Measurements from ENCODE around the gene PTH2R.
"Not testable (repeated sequence)": the region's sequence is repeated elsewhere in the genome, so short reads cannot be mapped to it uniquely, and the experiment has no call there.

Gene PTH2R

GRCh38 chr2:208525165-208525564 is 118.6 kb downstream of the PTH2R start:
- H3K9me3 ChIP-seq (ENCODE audit: control insufficient read depth, insufficient read depth, low read length); H3K9ac ChIP-seq (ENCODE audit: low read depth, low read length); H3K36me3 ChIP-seq (ENCODE audit: insufficient read depth, low read length): not testable (repeated sequence)

GRCh38 chr2:208529796-208530195 is 123.2 kb downstream of the PTH2R start:
- H3K9me3 ChIP-seq (ENCODE audit: control insufficient read depth, insufficient read depth, low read length): peaks cover 8% of the 10 kb centered on the region
- H3K9ac ChIP-seq (ENCODE audit: low read depth, low read length): no peak overlapping the region
- 0 out of 2 replicates have a peak, but pooled peaks cover 2% of the 10 kb centered on the region for H3K4me1 ChIP-seq (ENCODE audit: insufficient read depth, low read length)
- no peaks in the 10 kb centered on the region for H3K36me3 ChIP-seq (ENCODE audit: insufficient read depth, low read length)

More at GRCh38 chr2:208525165-208525564, 118.6 kb downstream of the PTH2R start:
- not testable (repeated sequence) for H3K4me1 ChIP-seq (ENCODE audit: insufficient read depth, low read length)

GRCh38 chr2:208531361-208531760 is 124.8 kb downstream of the PTH2R start:
- H3K4me1 ChIP-seq (ENCODE audit: insufficient read depth, low read length): 0 out of 2 replicates have a peak, but pooled peaks cover 2% of the 10 kb centered on the region

GRCh38 chr2:208535578-208535977 is 129.0 kb downstream of the PTH2R start:
- not testable (repeated sequence) for H3K9me3 ChIP-seq (ENCODE audit: control insufficient read depth, insufficient read depth, low read length); H3K4me1 ChIP-seq (ENCODE audit: insufficient read depth, low read length); H3K9ac ChIP-seq (ENCODE audit: low read depth, low read length); H3K36me3 ChIP-seq (ENCODE audit: insufficient read depth, low read length)

More at GRCh38 chr2:208531361-208531760, 124.8 kb downstream of the PTH2R start:
- H3K9ac ChIP-seq (ENCODE audit: low read depth, low read length): no peak overlapping the region
- peaks cover 12% of the 10 kb centered on the region for H3K9me3 ChIP-seq (ENCODE audit: control insufficient read depth, insufficient read depth, low read length)
- H3K36me3 ChIP-seq (ENCODE audit: insufficient read depth, low read length): no peaks in the 10 kb centered on the region

GRCh38 chr2:208541461-208541988 is 134.9 kb downstream of the PTH2R start:
- H3K36me3 ChIP-seq (ENCODE audit: insufficient read depth, low read length): no peaks in the 10 kb centered on the region
- no peak overlapping the region for H3K9ac ChIP-seq (ENCODE audit: low read depth, low read length)
- H3K4me1 ChIP-seq (ENCODE audit: insufficient read depth, low read length): peaks cover 5% of the 10 kb centered on the region; the same call in 1 of the 2 replicates
- H3K9me3 ChIP-seq (ENCODE audit: control insufficient read depth, insufficient read depth, low read length): no peaks in the 10 kb centered on the region

- Histone ChIP-seq H3K9me3 (ENCODE audit: control insufficient read depth, insufficient read depth, low read length) (no peaks in the 10 kb centered on the region), H3K4me1 (ENCODE audit: insufficient read depth, low read length) (peaks cover 5% of the 10 kb centered on the region; the same call in 1 of the 2 replicates), H3K9ac (ENCODE audit: low read depth, low read length) (no peak overlapping the region), H3K36me3 (ENCODE audit: insufficient read depth, low read length) (no peaks in the 10 kb centered on the region)
Measured at GRCh38 chr2:208541989-208542464, 135.4 kb downstream of the PTH2R start.

DNA sequence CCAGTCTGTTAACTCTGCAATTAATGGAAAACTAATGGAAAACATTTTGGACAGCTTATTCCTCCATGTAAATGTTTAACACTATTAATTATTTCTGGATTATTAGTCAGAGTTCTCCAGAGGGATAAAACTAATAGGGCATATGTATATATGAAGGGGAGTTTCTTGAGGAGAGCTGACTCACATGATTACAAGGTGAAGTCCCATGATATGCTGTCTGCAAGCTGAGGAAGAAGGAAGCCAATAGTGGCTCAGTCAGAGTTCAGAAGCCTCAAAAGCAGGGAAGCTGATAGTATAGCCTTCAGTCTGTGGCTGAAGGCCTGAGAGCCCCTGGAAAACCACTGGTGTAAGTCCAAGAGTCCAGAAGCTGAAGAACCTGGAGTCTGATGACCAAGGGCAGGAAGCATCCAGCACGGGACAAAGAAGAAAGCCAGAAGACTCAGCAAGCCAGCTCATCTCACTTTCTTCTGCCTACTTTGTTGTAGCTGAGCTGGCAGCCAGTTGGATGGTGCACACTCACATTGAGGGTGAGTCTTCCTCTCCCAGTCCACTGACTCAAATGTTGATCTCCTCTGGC is 136.0 kb downstream of the PTH2R start:
- peaks cover 5% of the 10 kb centered on the region; the same call in 1 of the 2 replicates for H3K4me1 ChIP-seq (ENCODE audit: insufficient read depth, low read length)

More for the DNA sequence above, 136.0 kb downstream of the PTH2R start:
- H3K9me3 ChIP-seq (ENCODE audit: control insufficient read depth, insufficient read depth, low read length): no peaks in the 10 kb centered on the region
- no peaks in the 10 kb centered on the region for H3K36me3 ChIP-seq (ENCODE audit: insufficient read depth, low read length)
- no peak overlapping the region for H3K9ac ChIP-seq (ENCODE audit: low read depth, low read length)
